ENCODE data around the gene TNS1.

TNS1 gene

DNA sequence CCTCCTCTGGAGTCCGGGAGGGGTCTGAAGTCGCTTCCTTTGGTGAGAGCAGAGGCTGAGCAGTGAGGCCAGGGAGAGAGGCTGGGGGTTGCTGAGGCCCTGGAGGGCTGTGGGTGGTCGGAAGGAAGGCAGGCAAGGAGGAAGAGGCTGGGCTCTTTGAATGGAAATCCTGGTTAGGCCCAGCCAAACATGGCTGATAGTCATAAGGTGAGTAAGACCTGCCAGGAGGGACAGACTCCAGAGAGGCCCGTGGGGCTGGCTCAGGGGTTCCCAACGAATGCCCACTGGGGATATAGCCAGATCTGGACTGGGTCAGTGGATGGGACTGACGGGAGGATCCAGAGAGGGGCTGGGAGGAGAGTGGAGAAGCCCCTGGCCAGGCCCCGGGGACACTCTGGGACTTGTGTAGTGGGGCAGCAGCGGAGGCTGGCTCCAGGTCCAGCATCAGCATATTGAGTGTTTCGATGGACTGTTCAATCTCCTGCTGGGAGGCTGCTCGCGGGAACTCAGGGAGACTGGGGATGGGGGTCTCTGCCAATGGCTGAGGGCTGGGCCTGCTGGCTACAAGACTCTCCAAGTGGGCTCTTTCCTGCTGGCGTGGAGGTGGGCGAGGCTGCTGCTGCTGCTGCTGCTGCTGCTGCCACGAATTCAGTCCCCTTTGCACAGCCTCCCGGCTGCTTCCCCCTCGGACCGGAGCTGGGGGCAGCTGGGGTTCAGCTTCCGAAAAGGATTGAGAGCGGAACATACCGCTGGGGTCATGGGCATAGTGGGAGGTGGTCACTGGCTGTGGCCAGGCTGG lies 155.0 kb downstream of the TNS1 start:
- Histone ChIP-seq H3K27me3 (ENCODE audit: insufficient read depth, poor library complexity, severe bottlenecking) (no peaks in the 10 kb centered on the region), H3K4me3 (replicated peaks; ENCODE audit: insufficient read depth, low read length) (no peak overlapping the region), H3K27ac (replicated peaks) (no peak overlapping the region)
- TF ChIP-seq POLR2AphosphoS5 (IDR thresholded peaks at IDR 0.05; ENCODE audit: low read depth), result no peak
- no peak for TF ChIP-seq SPI1 (IDR thresholded peaks at IDR 0.05; ENCODE audit: borderline replicate concordance, low read depth)
- TF ChIP-seq GABPA (IDR thresholded peaks at IDR 0.05; ENCODE audit: low read depth), result no peak
- TF ChIP-seq CTCF (IDR thresholded peaks at IDR 0.05; ENCODE audit: insufficient read depth, low read length), result no peak
- TF ChIP-seq, protein P1, sequence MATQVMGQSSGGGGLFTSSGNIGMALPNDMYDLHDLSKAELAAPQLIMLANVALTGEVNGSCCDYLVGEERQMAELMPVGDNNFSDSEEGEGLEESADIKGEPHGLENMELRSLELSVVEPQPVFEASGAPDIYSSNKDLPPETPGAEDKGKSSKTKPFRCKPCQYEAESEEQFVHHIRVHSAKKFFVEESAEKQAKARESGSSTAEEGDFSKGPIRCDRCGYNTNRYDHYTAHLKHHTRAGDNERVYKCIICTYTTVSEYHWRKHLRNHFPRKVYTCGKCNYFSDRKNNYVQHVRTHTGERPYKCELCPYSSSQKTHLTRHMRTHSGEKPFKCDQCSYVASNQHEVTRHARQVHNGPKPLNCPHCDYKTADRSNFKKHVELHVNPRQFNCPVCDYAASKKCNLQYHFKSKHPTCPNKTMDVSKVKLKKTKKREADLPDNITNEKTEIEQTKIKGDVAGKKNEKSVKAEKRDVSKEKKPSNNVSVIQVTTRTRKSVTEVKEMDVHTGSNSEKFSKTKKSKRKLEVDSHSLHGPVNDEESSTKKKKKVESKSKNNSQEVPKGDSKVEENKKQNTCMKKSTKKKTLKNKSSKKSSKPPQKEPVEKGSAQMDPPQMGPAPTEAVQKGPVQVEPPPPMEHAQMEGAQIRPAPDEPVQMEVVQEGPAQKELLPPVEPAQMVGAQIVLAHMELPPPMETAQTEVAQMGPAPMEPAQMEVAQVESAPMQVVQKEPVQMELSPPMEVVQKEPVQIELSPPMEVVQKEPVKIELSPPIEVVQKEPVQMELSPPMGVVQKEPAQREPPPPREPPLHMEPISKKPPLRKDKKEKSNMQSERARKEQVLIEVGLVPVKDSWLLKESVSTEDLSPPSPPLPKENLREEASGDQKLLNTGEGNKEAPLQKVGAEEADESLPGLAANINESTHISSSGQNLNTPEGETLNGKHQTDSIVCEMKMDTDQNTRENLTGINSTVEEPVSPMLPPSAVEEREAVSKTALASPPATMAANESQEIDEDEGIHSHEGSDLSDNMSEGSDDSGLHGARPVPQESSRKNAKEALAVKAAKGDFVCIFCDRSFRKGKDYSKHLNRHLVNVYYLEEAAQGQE (IDR thresholded peaks at IDR 0.05; ENCODE audit: insufficient replicate concordance, low read depth), result no peak
- DNase-seq (ENCODE audit: low read depth in 1 of 2, low spot score in 1 of 2), result no peak

DNA sequence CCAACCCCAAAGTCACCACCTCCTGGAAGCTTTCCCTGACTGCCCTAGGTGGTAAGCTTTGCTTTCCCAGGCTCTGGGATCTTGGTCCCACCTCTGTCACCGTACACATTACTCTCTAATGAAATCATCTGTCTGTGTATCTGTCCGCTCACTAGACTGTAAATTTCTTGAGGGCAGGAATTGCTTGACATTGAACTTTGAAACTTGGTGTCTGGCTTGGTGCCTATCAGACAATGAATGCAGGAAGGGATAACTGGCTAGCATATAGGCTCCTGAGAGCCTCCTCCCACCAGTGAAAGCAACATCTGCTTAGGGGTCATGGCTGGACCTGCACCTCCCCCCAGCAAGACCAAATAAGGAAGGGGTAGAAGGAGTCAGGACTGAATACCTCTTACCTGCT lies 155.7 kb downstream of the TNS1 start:
- Histone ChIP-seq H3K27me3 (ENCODE audit: insufficient read depth, poor library complexity, severe bottlenecking) (no peaks in the 10 kb centered on the region), H3K4me3 (replicated peaks; ENCODE audit: insufficient read depth, low read length) (no peak overlapping the region), H3K27ac (replicated peaks) (no peak overlapping the region)
- TF ChIP-seq, protein P1 (IDR thresholded peaks at IDR 0.05; ENCODE audit: insufficient replicate concordance, low read depth), result no peak
- TF ChIP-seq POLR2AphosphoS5 (IDR thresholded peaks at IDR 0.05; ENCODE audit: low read depth), result no peak
- no peak for TF ChIP-seq CTCF (IDR thresholded peaks at IDR 0.05; ENCODE audit: insufficient read depth, low read length)
- TF ChIP-seq GABPA (IDR thresholded peaks at IDR 0.05; ENCODE audit: low read depth), result no peak
- no peak for TF ChIP-seq SPI1 (IDR thresholded peaks at IDR 0.05; ENCODE audit: borderline replicate concordance, low read depth)
- no peak for DNase-seq (ENCODE audit: low read depth in 1 of 2, low spot score in 1 of 2)

GRCh38 chr2:217846321-217846743 lies 156.5 kb downstream of the TNS1 start:
- no peaks in the 10 kb centered on the region for H3K27me3 ChIP-seq (ENCODE audit: insufficient read depth, poor library complexity, severe bottlenecking)
- H3K27ac ChIP-seq (replicated peaks), result no peak overlapping the region
- H3K4me3 ChIP-seq (replicated peaks; ENCODE audit: insufficient read depth, low read length), result no peak overlapping the region
- DNase-seq (ENCODE audit: low read depth in 1 of 2, low spot score in 1 of 2), result no peak
- TF ChIP-seq SPI1 (IDR thresholded peaks at IDR 0.05; ENCODE audit: borderline replicate concordance, low read depth) (no peak), CTCF (IDR thresholded peaks at IDR 0.05; ENCODE audit: insufficient read depth, low read length) (no peak), GABPA (IDR thresholded peaks at IDR 0.05; ENCODE audit: low read depth) (no peak), POLR2AphosphoS5 (IDR thresholded peaks at IDR 0.05; ENCODE audit: low read depth) (no peak)
- TF ChIP-seq, protein P1 (IDR thresholded peaks at IDR 0.05; ENCODE audit: insufficient replicate concordance, low read depth), result no peak
